RWPE1 (cell line): Measurements from ENCODE around the gene PHETA1.
"Not testable (repeated sequence)": the region's sequence is repeated elsewhere in the genome, so short reads cannot be mapped to it uniquely, and the experiment has no call there.

Experiments
- CTCF ChIA-PET: fragments of 350-600 bp; sonication (Branson Sonifier 250); formaldehyde crosslinking; extraction: SDS; loops from one replicate; lab custom pipeline; 2021; lab: Yijun Ruan, JAX
- POLR2A ChIA-PET: fragments of 400-600 bp; formaldehyde crosslinking; extraction: SDS; loops from one replicate; lab custom pipeline; 2020; ENCODE audit warnings: antibody characterized with exemption; ENCODE audit not compliant: low non-redundant PET; lab: Yijun Ruan, JAX
- DNase-seq: peaks from one replicate; pipeline ENCODE4 v3.0.0; 2012; ENCODE audit warnings: low spot score
- H3K27ac ChIP-seq: fragments of 450-650 bp; 2 replicates; pipeline ENCODE4 v1.5.1; 2017
- CTCF ChIP-seq: fragments of 450-650 bp; conservative IDR thresholded peaks from 2 replicates; pipeline ENCODE4 v1.5.1; 2017; ENCODE audit warnings: low read depth, mild to moderate bottlenecking

PHETA1 gene

GRCh38 chr12:111406474-111407376 is 37.8 kb upstream of the PHETA1 start:
- ChIA-PET CTCF (interaction anchor here (0.5 to 1.5 kb wide), 3 partner anchors 10 to 1015 kb away, joined by 3 to 13 read pairs (median 4); no protein-coding TSS in a partner anchor), POLR2A (interaction anchor here (0.6 kb wide), 1 partner anchor 106 kb away, joined by 7 read pairs; no protein-coding TSS in a partner anchor)
- TF ChIP-seq CTCF = no peak
- no peak for DNase-seq
- peak overlapping the region; percentile 75 for H3K27ac ChIP-seq

- peak within 1 kb of the TSS; percentile 75 for H3K27ac ChIP-seq
- POLR2A ChIA-PET = no interaction called here
- CTCF ChIA-PET = interaction anchor here (2.5 kb wide), 1 partner anchor 46 kb away, joined by 12 read pairs; no protein-coding TSS in a partner anchor
- no peak for DNase-seq
- no peak for TF ChIP-seq CTCF
Observed at GRCh38 chr12:111405859-111406473, 37.1 kb upstream of the PHETA1 start, which contains the start of gene SH2B3. TSS of gene SH2B3 (plus strand) at chr12:111405923. CDS start at chr12:111418146, 12,223 bp downstream.

GRCh38 chr12:111405149-111405858 is 36.4 kb upstream of the PHETA1 start:
- peak; percentile 40 for TF ChIP-seq CTCF
- DNase-seq = peak; percentile 93
- POLR2A ChIA-PET = no interaction called here
- peak overlapping the region; percentile 75 for H3K27ac ChIP-seq
- CTCF ChIA-PET = interaction anchor here (0.6 to 2.5 kb wide), 5 partner anchors 8 to 959 kb away, joined by 3 to 12 read pairs (median 3); no protein-coding TSS in a partner anchor

GRCh38 chr12:111404362-111405148 is 35.7 kb upstream of the PHETA1 start:
- DNase-seq = no peak
- CTCF ChIA-PET = interaction anchor here (0.6 to 2.5 kb wide), 5 partner anchors 8 to 960 kb away, joined by 3 to 12 read pairs (median 3); no protein-coding TSS in a partner anchor
- POLR2A ChIA-PET = no interaction called here
- H3K27ac ChIP-seq = peak overlapping the region; percentile 75
- no peak for TF ChIP-seq CTCF

- H3K27ac ChIP-seq, POLR2A ChIA-PET, DNase-seq: not testable (repeated sequence)
- CTCF ChIA-PET = interaction anchor here (0.7 kb wide), 1 partner anchor 49 kb away, joined by 5 read pairs; no protein-coding TSS in a partner anchor
Observed at GRCh38 chr12:111402490-111402824, 33.6 kb upstream of the PHETA1 start.

GRCh38 chr12:111401167-111401605 is 32.3 kb upstream of the PHETA1 start:
- CTCF ChIA-PET = interaction anchor here (0.5 kb wide), 1 partner anchor 516 kb away, joined by 3 read pairs; no protein-coding TSS in a partner anchor
- POLR2A ChIA-PET = no interaction called here
- H3K27ac ChIP-seq = no peak overlapping the region
- TF ChIP-seq CTCF = no peak
- no peak for DNase-seq

GRCh38 chr12:111399741-111400404 is 31.0 kb upstream of the PHETA1 start:
- CTCF ChIA-PET, POLR2A ChIA-PET, DNase-seq, H3K27ac ChIP-seq: not testable (repeated sequence)
